Liver (tissue), 9 donors: ENCODE data around the gene SARM1. TPM values are rescaled to one million over a fixed set of nuclear protein-coding genes. Genes with fewer than 3 reads are reported as not detected.

ENCODE experiments used
- DNase-seq: peaks from one replicate; pipeline ENCODE4 v3.0.0-alpha.2; 2017; ENCODE audit warnings: low spot score
- H3K27ac ChIP-seq, 2 donors: one replicate each; pipeline ENCODE4 v1.7.0; 2013; ENCODE audit warnings: inconsistent platforms in 2 of 2, low read length in 2 of 2, control low read depth in 1 of 2, low read depth in 1 of 2, mild to moderate bottlenecking in 1 of 2
- H3K27me3 ChIP-seq, 4 donors: one replicate each; pipeline versions ENCODE4 v1.6.1 to v1.7.0; 2013; ENCODE audit warnings: low read length in 3 of 4, inconsistent platforms in 1 of 4, mild to moderate bottlenecking in 1 of 4, moderate library complexity in 1 of 4; ENCODE audit not compliant: control insufficient read depth in 4 of 4, insufficient read depth in 4 of 4
- H3K36me3 ChIP-seq, 4 donors: one replicate each; pipeline versions ENCODE4 v1.6.1 to v1.7.0; 2013; ENCODE audit warnings: low read length in 3 of 4, mild to moderate bottlenecking in 3 of 4, low read depth in 1 of 4, moderate library complexity in 1 of 4; ENCODE audit not compliant: control insufficient read depth in 4 of 4, insufficient read depth in 3 of 4
- H3K4me1 ChIP-seq, 4 donors: one replicate each; pipeline versions ENCODE4 v1.6.1 to v1.7.0; 2013; ENCODE audit warnings: low read length in 3 of 4, mild to moderate bottlenecking in 3 of 4, moderate library complexity in 1 of 4; ENCODE audit not compliant: control insufficient read depth in 4 of 4, insufficient read depth in 4 of 4
- H3K4me3 ChIP-seq, 3 donors: one replicate each; pipeline versions ENCODE4 v1.6.1 to v1.7.0; 2013; ENCODE audit warnings: low read length in 3 of 3, control low read depth in 1 of 3, low read depth in 1 of 3, mild to moderate bottlenecking in 1 of 3
- H3K9ac ChIP-seq, 2 donors: one replicate each; pipeline ENCODE4 v1.7.0; 2013; ENCODE audit warnings: low read length in 2 of 2, mild to moderate bottlenecking in 2 of 2, moderate library complexity in 2 of 2, control low read depth in 1 of 2, low read depth in 1 of 2
- H3K9me3 ChIP-seq, 4 donors: one replicate each; pipeline versions ENCODE4 v1.6.1 to v1.7.0; 2013; ENCODE audit warnings: low read length in 3 of 4; ENCODE audit not compliant: control insufficient read depth in 4 of 4
- EGR1 ChIP-seq, 2 donors: IDR thresholded peaks; 2 replicates each; pipeline ENCODE4 v1.6.1; 2016 to 2018; ENCODE audit warnings: antibody characterized with exemption in 2 of 2, low read depth in 2 of 2
- FOXA1 ChIP-seq: IDR thresholded peaks from 2 replicates; pipeline ENCODE4 v1.6.1; 2016; ENCODE audit warnings: antibody characterized with exemption
- FOXA2 ChIP-seq: IDR thresholded peaks from 2 replicates; pipeline ENCODE4 v1.6.1; 2016; ENCODE audit warnings: antibody characterized with exemption
- GABPA ChIP-seq, 2 donors: IDR thresholded peaks in 1 of 2; conservative IDR thresholded peaks in 1 of 2; 2 replicates each; pipeline ENCODE4 v1.6.1; 2016; ENCODE audit warnings: antibody characterized with exemption in 2 of 2, mild to moderate bottlenecking in 1 of 2, moderate library complexity in 1 of 2
- HNF4A ChIP-seq, 2 donors: conservative IDR thresholded peaks; 2 replicates each; pipeline ENCODE4 v1.6.1; 2016; ENCODE audit warnings: antibody characterized with exemption in 2 of 2, mild to moderate bottlenecking in 2 of 2
- HNF4G ChIP-seq: IDR thresholded peaks from 2 replicates; pipeline ENCODE4 v1.6.1; 2016; ENCODE audit warnings: antibody characterized with exemption
- JUND ChIP-seq, 2 donors: IDR thresholded peaks; 2 replicates each; pipeline ENCODE4 v1.6.1; 2016; ENCODE audit warnings: antibody characterized with exemption in 2 of 2
- NR2F2 ChIP-seq: IDR thresholded peaks from 2 replicates; pipeline ENCODE4 v1.6.1; 2016; ENCODE audit warnings: antibody characterized with exemption
- RAD21 ChIP-seq, 2 donors: IDR thresholded peaks; 2 replicates each; pipeline ENCODE4 v1.6.1; 2016; ENCODE audit warnings: antibody characterized with exemption in 2 of 2, mild to moderate bottlenecking in 2 of 2
- RXRA ChIP-seq, 2 donors: IDR thresholded peaks; 2 replicates each; pipeline ENCODE4 v1.6.1; 2017 to 2018; ENCODE audit warnings: antibody characterized with exemption in 2 of 2, mild to moderate bottlenecking in 1 of 2
- SP1 ChIP-seq: IDR thresholded peaks from 2 replicates; pipeline ENCODE4 v1.6.1; 2018; ENCODE audit warnings: antibody characterized with exemption, mild to moderate bottlenecking
- TAF1 ChIP-seq: conservative IDR thresholded peaks from 2 replicates; pipeline ENCODE4 v1.6.1; 2016; ENCODE audit warnings: antibody characterized with exemption, mild to moderate bottlenecking
- YY1 ChIP-seq: IDR thresholded peaks from 2 replicates; pipeline ENCODE4 v1.6.1; 2016; ENCODE audit warnings: antibody characterized with exemption, mild to moderate bottlenecking
- WGBS: extraction: QIAGEN DNeasy Blood & Tissue Kit; methylation state at CpG from one replicate; pipeline ENCODE4 v1.1.7; 2013; 5-methylcytosine and 5-hydroxymethylcytosine counted together
- polyA plus RNA-seq, 2 donors: library from polyadenylated mRNA; stranded (reverse) in 1 of 2; unstranded in 1 of 2; fragments of 200-250 nt in 1 of 2; fragments of >200 nt in 1 of 2; fragmentation: Nextera tagmentation in 1 of 2; extraction: Ambion mirVana in 1 of 2; gene quantifications; one replicate each; pipeline versions ENCODE4 v1.2.1 to v1.2.3, GENCODE V29; 2013 to 2015
- total RNA-seq, 2 donors: library from RNA; depleted of rRNA; stranded (reverse); fragments of >200 nt; gene quantifications; one replicate each; pipeline ENCODE4 v1.2.3, GENCODE V29; 2014
- TF ChIP-seq, protein P1 (sequence below): IDR thresholded peaks from 2 replicates; pipeline ENCODE4 v1.6.1; 2016; ENCODE audit warnings: antibody characterized with exemption, mild to moderate bottlenecking
- TF ChIP-seq, protein P2 (sequence below): fragments of 150-350 bp; IDR thresholded peaks from 2 replicates; pipeline ENCODE4 v1.5.1; 2017; ENCODE audit warnings: improper control_type of control experiment, low read depth, low read length; ENCODE audit not compliant: missing input control
- TF ChIP-seq, protein P3 (sequence below): IDR thresholded peaks from 2 replicates; pipeline ENCODE4 v1.6.1; 2016; ENCODE audit warnings: antibody characterized with exemption
- TF ChIP-seq, protein P4 (sequence below): IDR thresholded peaks from 2 replicates; pipeline ENCODE4 v1.6.1; 2016; ENCODE audit warnings: antibody characterized with exemption
- TF ChIP-seq, protein P5 (sequence below): IDR thresholded peaks from 2 replicates; pipeline ENCODE4 v1.6.1; 2016; ENCODE audit warnings: antibody characterized with exemption
- donor health status: healthy.
- donor health status: healthy.
- donor health status: healthy.
- donor health status: healthy.
- donor health status: healthy.

SARM1 gene
- total and polyA plus RNA-seq, 4 donors = 2.4 to 5.4 (median 5.1) TPM

DNA sequence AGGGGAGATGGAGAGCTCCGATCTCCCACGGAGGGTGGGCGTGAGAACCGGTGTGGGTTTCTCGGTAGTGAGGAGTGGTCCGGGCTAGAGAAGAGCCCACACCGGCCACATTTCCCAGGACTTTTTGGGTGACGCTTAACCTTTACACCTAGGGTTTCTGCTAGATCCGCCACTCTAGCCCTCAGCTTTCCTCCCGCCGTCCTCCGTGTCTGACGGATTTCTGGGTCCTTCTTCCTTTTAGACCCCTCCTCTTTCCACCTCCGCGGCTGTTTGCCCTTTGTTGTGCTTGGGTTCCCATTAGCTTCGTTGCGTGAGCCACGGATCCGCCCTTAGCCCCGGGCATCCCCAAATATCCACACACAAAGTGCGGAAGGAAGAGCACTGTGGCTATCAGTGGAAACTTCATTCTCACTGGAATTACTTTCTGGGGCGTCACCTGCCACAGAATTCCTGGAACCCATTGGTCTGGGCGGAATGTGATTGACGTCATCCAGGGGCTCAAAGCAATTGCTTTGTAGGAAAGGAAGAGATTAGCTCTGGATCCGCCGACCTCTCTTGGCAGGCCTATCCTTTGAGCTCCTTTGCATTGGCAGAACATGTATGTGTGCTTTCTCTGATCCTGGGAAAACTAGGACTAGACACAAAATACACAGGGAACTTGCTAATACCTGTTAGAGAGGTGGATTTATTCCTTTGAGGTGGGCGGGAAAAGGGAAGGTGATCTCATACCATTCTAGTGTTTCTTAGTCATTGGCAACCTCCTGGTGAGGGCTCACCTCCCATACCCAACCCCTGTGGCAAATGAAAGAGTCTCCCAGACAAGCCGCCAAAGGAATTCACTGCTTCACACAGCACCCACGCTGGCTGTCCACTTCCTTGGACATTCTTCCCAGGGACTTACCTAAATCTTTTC, 35.3 kb upstream of the SARM1 start:
- Histone ChIP-seq H3K9ac (peak overlapping the region; percentile 87 to 89), H3K27ac (peak overlapping the region; percentile 93 to 96), H3K27me3 (no peaks in the 10 kb centered on the region), H3K4me3 (peak overlapping the region; percentile 85 to 93 (median 91)), H3K36me3 (peaks cover 5 to 25% (median 13%) of the 10 kb centered on the region in 4 donors), H3K4me1 (peaks cover 4 to 39% (median 36%) of the 10 kb centered on the region in 4 donors), H3K9me3 (no peaks in the 10 kb centered on the region)
- 6% methylated on average over 29 of the region's 29 CpGs for WGBS
- peak; percentile 44 for DNase-seq
- TF ChIP-seq GABPA (IDR thresholded peaks at IDR 0.05 in 1 of 2, conservative IDR thresholded peaks at IDR 0.05 in 1 of 2) (peak in 1 of 2 donors; percentile 62), FOXA1 (no peak), HNF4G (no peak), TAF1 (peak; percentile 61), RXRA (IDR thresholded peaks at IDR 0.05) (peak; percentile 50 to 53), NR2F2 (peak; percentile 73), FOXA2 (peak; percentile 8), HNF4A (conservative IDR thresholded peaks at IDR 0.05) (peak; percentile 34 to 42), SP1 (peak; percentile 68), JUND (IDR thresholded peaks at IDR 0.05) (peak; percentile 75 to 86), EGR1 (IDR thresholded peaks at IDR 0.05; ENCODE audit: low read depth in 2 of 2) (no peak), YY1 (peak; percentile 78), RAD21 (IDR thresholded peaks at IDR 0.05) (peak; percentile 38 to 49)
- TF ChIP-seq, protein P1, sequence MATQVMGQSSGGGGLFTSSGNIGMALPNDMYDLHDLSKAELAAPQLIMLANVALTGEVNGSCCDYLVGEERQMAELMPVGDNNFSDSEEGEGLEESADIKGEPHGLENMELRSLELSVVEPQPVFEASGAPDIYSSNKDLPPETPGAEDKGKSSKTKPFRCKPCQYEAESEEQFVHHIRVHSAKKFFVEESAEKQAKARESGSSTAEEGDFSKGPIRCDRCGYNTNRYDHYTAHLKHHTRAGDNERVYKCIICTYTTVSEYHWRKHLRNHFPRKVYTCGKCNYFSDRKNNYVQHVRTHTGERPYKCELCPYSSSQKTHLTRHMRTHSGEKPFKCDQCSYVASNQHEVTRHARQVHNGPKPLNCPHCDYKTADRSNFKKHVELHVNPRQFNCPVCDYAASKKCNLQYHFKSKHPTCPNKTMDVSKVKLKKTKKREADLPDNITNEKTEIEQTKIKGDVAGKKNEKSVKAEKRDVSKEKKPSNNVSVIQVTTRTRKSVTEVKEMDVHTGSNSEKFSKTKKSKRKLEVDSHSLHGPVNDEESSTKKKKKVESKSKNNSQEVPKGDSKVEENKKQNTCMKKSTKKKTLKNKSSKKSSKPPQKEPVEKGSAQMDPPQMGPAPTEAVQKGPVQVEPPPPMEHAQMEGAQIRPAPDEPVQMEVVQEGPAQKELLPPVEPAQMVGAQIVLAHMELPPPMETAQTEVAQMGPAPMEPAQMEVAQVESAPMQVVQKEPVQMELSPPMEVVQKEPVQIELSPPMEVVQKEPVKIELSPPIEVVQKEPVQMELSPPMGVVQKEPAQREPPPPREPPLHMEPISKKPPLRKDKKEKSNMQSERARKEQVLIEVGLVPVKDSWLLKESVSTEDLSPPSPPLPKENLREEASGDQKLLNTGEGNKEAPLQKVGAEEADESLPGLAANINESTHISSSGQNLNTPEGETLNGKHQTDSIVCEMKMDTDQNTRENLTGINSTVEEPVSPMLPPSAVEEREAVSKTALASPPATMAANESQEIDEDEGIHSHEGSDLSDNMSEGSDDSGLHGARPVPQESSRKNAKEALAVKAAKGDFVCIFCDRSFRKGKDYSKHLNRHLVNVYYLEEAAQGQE = peak; percentile 59
- TF ChIP-seq, protein P2, sequence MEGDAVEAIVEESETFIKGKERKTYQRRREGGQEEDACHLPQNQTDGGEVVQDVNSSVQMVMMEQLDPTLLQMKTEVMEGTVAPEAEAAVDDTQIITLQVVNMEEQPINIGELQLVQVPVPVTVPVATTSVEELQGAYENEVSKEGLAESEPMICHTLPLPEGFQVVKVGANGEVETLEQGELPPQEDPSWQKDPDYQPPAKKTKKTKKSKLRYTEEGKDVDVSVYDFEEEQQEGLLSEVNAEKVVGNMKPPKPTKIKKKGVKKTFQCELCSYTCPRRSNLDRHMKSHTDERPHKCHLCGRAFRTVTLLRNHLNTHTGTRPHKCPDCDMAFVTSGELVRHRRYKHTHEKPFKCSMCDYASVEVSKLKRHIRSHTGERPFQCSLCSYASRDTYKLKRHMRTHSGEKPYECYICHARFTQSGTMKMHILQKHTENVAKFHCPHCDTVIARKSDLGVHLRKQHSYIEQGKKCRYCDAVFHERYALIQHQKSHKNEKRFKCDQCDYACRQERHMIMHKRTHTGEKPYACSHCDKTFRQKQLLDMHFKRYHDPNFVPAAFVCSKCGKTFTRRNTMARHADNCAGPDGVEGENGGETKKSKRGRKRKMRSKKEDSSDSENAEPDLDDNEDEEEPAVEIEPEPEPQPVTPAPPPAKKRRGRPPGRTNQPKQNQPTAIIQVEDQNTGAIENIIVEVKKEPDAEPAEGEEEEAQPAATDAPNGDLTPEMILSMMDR = no peak
- TF ChIP-seq, protein P3, sequence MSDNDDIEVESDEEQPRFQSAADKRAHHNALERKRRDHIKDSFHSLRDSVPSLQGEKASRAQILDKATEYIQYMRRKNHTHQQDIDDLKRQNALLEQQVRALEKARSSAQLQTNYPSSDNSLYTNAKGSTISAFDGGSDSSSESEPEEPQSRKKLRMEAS = no peak
- TF ChIP-seq, protein P4, sequence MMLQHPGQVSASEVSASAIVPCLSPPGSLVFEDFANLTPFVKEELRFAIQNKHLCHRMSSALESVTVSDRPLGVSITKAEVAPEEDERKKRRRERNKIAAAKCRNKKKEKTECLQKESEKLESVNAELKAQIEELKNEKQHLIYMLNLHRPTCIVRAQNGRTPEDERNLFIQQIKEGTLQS = peak; percentile 40
- TF ChIP-seq, protein P5, sequence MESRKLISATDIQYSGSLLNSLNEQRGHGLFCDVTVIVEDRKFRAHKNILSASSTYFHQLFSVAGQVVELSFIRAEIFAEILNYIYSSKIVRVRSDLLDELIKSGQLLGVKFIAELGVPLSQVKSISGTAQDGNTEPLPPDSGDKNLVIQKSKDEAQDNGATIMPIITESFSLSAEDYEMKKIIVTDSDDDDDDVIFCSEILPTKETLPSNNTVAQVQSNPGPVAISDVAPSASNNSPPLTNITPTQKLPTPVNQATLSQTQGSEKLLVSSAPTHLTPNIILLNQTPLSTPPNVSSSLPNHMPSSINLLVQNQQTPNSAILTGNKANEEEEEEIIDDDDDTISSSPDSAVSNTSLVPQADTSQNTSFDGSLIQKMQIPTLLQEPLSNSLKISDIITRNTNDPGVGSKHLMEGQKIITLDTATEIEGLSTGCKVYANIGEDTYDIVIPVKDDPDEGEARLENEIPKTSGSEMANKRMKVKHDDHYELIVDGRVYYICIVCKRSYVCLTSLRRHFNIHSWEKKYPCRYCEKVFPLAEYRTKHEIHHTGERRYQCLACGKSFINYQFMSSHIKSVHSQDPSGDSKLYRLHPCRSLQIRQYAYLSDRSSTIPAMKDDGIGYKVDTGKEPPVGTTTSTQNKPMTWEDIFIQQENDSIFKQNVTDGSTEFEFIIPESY = peak; percentile 11
